ENCODE measurements around the gene DUSP5.

DUSP5 gene

GRCh38 chr10:110544958-110545537 lies 47.3 kb downstream of the DUSP5 start:
- no peak for DNase-seq (ENCODE audit: low read depth in 1 of 2, low spot score in 1 of 2)

- DNase-seq (ENCODE audit: low read depth in 1 of 2, low spot score in 1 of 2): no peak
These were observed 48.4 kb downstream of the DUSP5 start for GRCh38 chr10:110546077-110546476.

GRCh38 chr10:110546499-110547110 lies 48.9 kb downstream of the DUSP5 start:
- DNase-seq (ENCODE audit: low read depth in 1 of 2, low spot score in 1 of 2): no peak

GRCh38 chr10:110547139-110547761 lies 49.5 kb downstream of the DUSP5 start:
- no peak for DNase-seq (ENCODE audit: low read depth in 1 of 2, low spot score in 1 of 2)

- DNase-seq (ENCODE audit: low read depth in 1 of 2, low spot score in 1 of 2): no peak
These were observed 50.3 kb downstream of the DUSP5 start for GRCh38 chr10:110548002-110548401.

- DNase-seq (ENCODE audit: low read depth in 1 of 2, low spot score in 1 of 2): no peak
These were observed 51.5 kb downstream of the DUSP5 start for GRCh38 chr10:110549211-110549610.

- DNase-seq (ENCODE audit: low read depth in 1 of 2, low spot score in 1 of 2): no peak
These were observed 56.2 kb downstream of the DUSP5 start for GRCh38 chr10:110553905-110554304.

- DNase-seq (ENCODE audit: low read depth in 1 of 2, low spot score in 1 of 2): no peak
These were observed 58.6 kb downstream of the DUSP5 start for GRCh38 chr10:110556296-110556695.

GRCh38 chr10:110556969-110557601 lies 59.4 kb downstream of the DUSP5 start:
- peak; percentile 32 to 36 for DNase-seq (ENCODE audit: low read depth in 1 of 2, low spot score in 1 of 2)

- no peak for DNase-seq (ENCODE audit: low read depth in 1 of 2, low spot score in 1 of 2)
These were observed 60.3 kb downstream of the DUSP5 start for GRCh38 chr10:110558041-110558440.

- DNase-seq (ENCODE audit: low read depth in 1 of 2, low spot score in 1 of 2): no peak
These were observed 62.3 kb downstream of the DUSP5 start for GRCh38 chr10:110560012-110560411.
